Fibroblast of villous mesenchyme (primary cell): ENCODE data around the gene AOPEP. TPM values are rescaled to one million over a fixed set of nuclear protein-coding genes. Genes with fewer than 3 reads are reported as not detected.

Source experiments
- DNase-seq: peaks from one replicate; pipeline ENCODE4 v3.0.0-alpha.2; 2010; ENCODE audit warnings: low read depth
- H3K4me3 ChIP-seq: 2 replicates; pipeline ENCODE4 v1.5.1; 2011; ENCODE audit warnings: low read depth, mild to moderate bottlenecking, low read length
- CTCF ChIP-seq: IDR thresholded peaks from 2 replicates; pipeline ENCODE4 v1.5.1; 2012; ENCODE audit warnings: low read depth, mild to moderate bottlenecking, low read length; ENCODE audit not compliant: insufficient read depth
- total RNA-seq: library from RNA; depleted of rRNA; stranded (reverse); fragments of >200 nt; gene quantifications from 2 replicates; pipeline ENCODE4 v1.2.3, GENCODE V29; 2012

Gene AOPEP
- total RNA-seq, 1 donor, result 153 TPM

- DNase-seq, result peak; percentile 96
- no peak overlapping the region for H3K4me3 ChIP-seq
- TF ChIP-seq CTCF, result no peak
Measured at GRCh38 chr9:94867281-94867841, 140.9 kb downstream of the AOPEP start.

- TF ChIP-seq CTCF, result no peak
- DNase-seq, result peak; percentile 98
- H3K4me3 ChIP-seq, result no peak overlapping the region
Measured at GRCh38 chr9:94867842-94868312, 141.4 kb downstream of the AOPEP start.

GRCh38 chr9:94868464-94868863 is 142.0 kb downstream of the AOPEP start:
- DNase-seq, result peak; percentile 28
- H3K4me3 ChIP-seq, result no peak overlapping the region
- no peak for TF ChIP-seq CTCF

- peak; percentile 55 for DNase-seq
- no peak overlapping the region for H3K4me3 ChIP-seq
- TF ChIP-seq CTCF, result no peak
Measured at GRCh38 chr9:94869415-94869843, 142.9 kb downstream of the AOPEP start.

DNA sequence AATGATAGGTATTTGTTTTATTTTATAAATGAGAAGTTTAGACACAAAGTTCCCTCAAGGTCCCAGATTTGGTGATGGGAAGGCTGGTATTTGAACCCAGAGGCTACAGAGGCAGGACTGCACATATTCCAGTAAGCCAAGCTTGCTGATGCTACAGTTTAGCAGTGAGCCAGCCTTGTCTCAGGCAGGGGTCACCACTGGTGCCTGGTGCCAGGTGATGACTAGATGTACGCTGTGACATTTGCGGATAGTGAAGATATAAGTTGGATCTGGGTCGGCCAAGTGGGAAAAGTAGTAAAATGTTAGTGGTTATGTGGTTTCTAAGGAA is 143.9 kb downstream of the AOPEP start:
- no peak for TF ChIP-seq CTCF
- no peak for DNase-seq
- no peak overlapping the region for H3K4me3 ChIP-seq

- no peak overlapping the region for H3K4me3 ChIP-seq
- no peak for TF ChIP-seq CTCF
- DNase-seq, result peak; percentile 90
Measured at GRCh38 chr9:94870793-94871558, 144.5 kb downstream of the AOPEP start.
